A549 (cell line): Measurements from ENCODE around the gene SSC5D. TPM values are rescaled to one million over a fixed set of nuclear protein-coding genes. Genes with fewer than 3 reads are reported as not detected.

Experiments
- ATAC-seq, 2 experiments: fragments of 200-7000 bp in 1 of 2; fragments of >200 bp in 1 of 2; cut with Nextera tagmentation in 1 of 2; cut with Tn5 transposase in 1 of 2; 3 replicates each; pipeline versions ENCODE4 v1.8.0 to v1.9.1; 2018 to 2020; ENCODE audit warnings: mild to moderate bottlenecking in 1 of 2, moderate library complexity in 1 of 2
- CTCF ChIA-PET: fragments of 300-600 bp; sonication (Branson Sonifier 250); formaldehyde crosslinking; extraction: SDS; loops from one replicate; lab custom pipeline; 2021; ENCODE audit warnings: antibody characterized with exemption, inconsistent platforms; lab: Yijun Ruan, JAX
- POLR2A ChIA-PET: fragments of 350-600 bp; formaldehyde crosslinking; extraction: SDS; loops from one replicate; lab custom pipeline; 2021; ENCODE audit warnings: antibody characterized with exemption, inconsistent platforms; lab: Yijun Ruan, JAX
- DNase-seq, 2 experiments: peaks; one replicate each; pipeline versions ENCODE4 v3.0.0 to v3.0.0-alpha.2; 2011 to 2016; ENCODE audit warnings: low read depth in 1 of 2, low spot score in 1 of 2
- FAIRE-seq: peaks from 2 replicates; lab custom pipeline; 2011; peaks lifted over from hg19 to GRCh38; lab: Jason Lieb, UNC
- H3K27ac ChIP-seq, 2 experiments: fragments of >200 bp; sonication (Bioruptor Twin); formaldehyde crosslinking; 3 replicates each; pipeline ENCODE4 v1.5.1; 2016 to 2017
- H3K4me1 ChIP-seq: fragments of >200 bp; sonication (Bioruptor Twin); formaldehyde crosslinking; 3 replicates; pipeline ENCODE4 v1.6.1; 2016
- H3K4me2 ChIP-seq: fragments of >200 bp; sonication (Bioruptor Twin); formaldehyde crosslinking; 3 replicates; pipeline ENCODE4 v1.6.1; 2016
- H3K4me3 ChIP-seq: fragments of >200 bp; sonication (Bioruptor Twin); formaldehyde crosslinking; 3 replicates; pipeline ENCODE4 v1.5.1; 2016
- H3K9me3 ChIP-seq: fragments of >200 bp; sonication (Bioruptor Twin); formaldehyde crosslinking; 3 replicates; pipeline ENCODE4 v1.6.1; 2016
- CBX2 ChIP-seq: fragments of 200-600 bp; sonication (generic); IDR thresholded peaks from 2 replicates; pipeline ENCODE4 v1.6.1; 2016; ENCODE audit warnings: low read depth, mild to moderate bottlenecking, borderline replicate concordance
- EP300 ChIP-seq, 2 experiments: fragments of >200 bp; sonication (Bioruptor Twin); formaldehyde crosslinking; IDR thresholded peaks; 2 replicates in 1 of 2; 3 replicates in 1 of 2; pipeline ENCODE4 v1.6.1; 2016 to 2017
- FOXS1 ChIP-seq: fragments of 250-450 bp; sonication (Bioruptor Pico); IDR thresholded peaks from 2 replicates; pipeline ENCODE4 v1.5.0; 2020; ENCODE audit warnings: mild to moderate bottlenecking, moderate library complexity
- HEYL ChIP-seq: fragments of 250-450 bp; sonication (Bioruptor Pico); IDR thresholded peaks from 2 replicates; pipeline ENCODE4 v1.8.0; 2021; ENCODE audit warnings: mild to moderate bottlenecking, moderate library complexity
- JUN ChIP-seq, 2 experiments: fragments of >200 bp; sonication (Bioruptor Twin); formaldehyde crosslinking; IDR thresholded peaks; 2 replicates in 1 of 2; 3 replicates in 1 of 2; pipeline ENCODE4 v1.6.1; 2016 to 2017
- KDM1A ChIP-seq: fragments of 200-600 bp; sonication (generic); IDR thresholded peaks from 2 replicates; pipeline ENCODE4 v1.6.1; 2016; ENCODE audit warnings: low read depth, mild to moderate bottlenecking
- NFE2L2 ChIP-seq: fragments of 150-350 bp; conservative IDR thresholded peaks from 2 replicates; pipeline ENCODE4 v1.6.1; 2014; ENCODE audit warnings: low read length
- NR3C1 ChIP-seq: fragments of >200 bp; sonication (Bioruptor Twin); formaldehyde crosslinking; IDR thresholded peaks from 3 replicates; pipeline ENCODE4 v1.6.1; 2017
- PHF8 ChIP-seq: fragments of 200-600 bp; sonication (generic); IDR thresholded peaks from 2 replicates; pipeline ENCODE4 v1.6.1; 2016; ENCODE audit warnings: low read depth, mild to moderate bottlenecking, antibody characterized with exemption, moderate library complexity, borderline replicate concordance
- TFCP2L1 ChIP-seq: fragments of 250-450 bp; sonication (Bioruptor Pico); IDR thresholded peaks from 2 replicates; pipeline ENCODE4 v1.5.0; 2021; ENCODE audit warnings: mild to moderate bottlenecking
- TP53 ChIP-seq: fragments of 250-450 bp; sonication (Bioruptor Pico); IDR thresholded peaks from 2 replicates; pipeline ENCODE4 v1.5.0; 2021; ENCODE audit warnings: mild to moderate bottlenecking, moderate library complexity
- ZNF302 ChIP-seq: fragments of 250-450 bp; sonication (Bioruptor Pico); IDR thresholded peaks from 2 replicates; pipeline ENCODE4 v1.9.0; 2021; ENCODE audit warnings: inconsistent platforms, mild to moderate bottlenecking, moderate library complexity
- ZSCAN20 ChIP-seq: fragments of 250-450 bp; sonication (Bioruptor Pico); IDR thresholded peaks from 2 replicates; pipeline ENCODE4 v1.8.0; 2022; ENCODE audit warnings: mild to moderate bottlenecking, moderate library complexity
- WGBS: methylation state at CpG from one replicate; pipeline ENCODE4 v1.1.6; 2017; ENCODE audit errors: missing lambda C conversion rate; 5-methylcytosine and 5-hydroxymethylcytosine counted together
- polyA plus RNA-seq, 4 experiments: library from polyadenylated mRNA; depleted of rRNA in 3 of 4; stranded (reverse); fragments of >200 nt; fragmentation: RNase III in 1 of 4; extraction: RNeasy Plus Mini Kit Qiagen cat#74134 plus additional on column Dnase treatment in 1 of 4; gene quantifications; 2 replicates in 3 of 4; 3 replicates in 1 of 4; pipeline ENCODE4 v1.2.3, GENCODE V29; 2011 to 2017
- TF ChIP-seq, protein P1 (sequence below): fragments of 200-600 bp; sonication (generic); IDR thresholded peaks from 2 replicates; pipeline ENCODE4 v1.6.1; 2016; ENCODE audit warnings: antibody characterized with exemption, mild to moderate bottlenecking, moderate library complexity
- TF ChIP-seq, protein P2 (sequence below): fragments of 250-450 bp; sonication (Bioruptor Pico); IDR thresholded peaks from 2 replicates; pipeline ENCODE4 v1.5.0; 2020; ENCODE audit warnings: low read depth, mild to moderate bottlenecking, moderate library complexity

Gene SSC5D
- polyA plus RNA-seq, 2 of the 4 experiments (the other 2 are of a cell fraction): 0.22 to 1.5 TPM

DNA sequence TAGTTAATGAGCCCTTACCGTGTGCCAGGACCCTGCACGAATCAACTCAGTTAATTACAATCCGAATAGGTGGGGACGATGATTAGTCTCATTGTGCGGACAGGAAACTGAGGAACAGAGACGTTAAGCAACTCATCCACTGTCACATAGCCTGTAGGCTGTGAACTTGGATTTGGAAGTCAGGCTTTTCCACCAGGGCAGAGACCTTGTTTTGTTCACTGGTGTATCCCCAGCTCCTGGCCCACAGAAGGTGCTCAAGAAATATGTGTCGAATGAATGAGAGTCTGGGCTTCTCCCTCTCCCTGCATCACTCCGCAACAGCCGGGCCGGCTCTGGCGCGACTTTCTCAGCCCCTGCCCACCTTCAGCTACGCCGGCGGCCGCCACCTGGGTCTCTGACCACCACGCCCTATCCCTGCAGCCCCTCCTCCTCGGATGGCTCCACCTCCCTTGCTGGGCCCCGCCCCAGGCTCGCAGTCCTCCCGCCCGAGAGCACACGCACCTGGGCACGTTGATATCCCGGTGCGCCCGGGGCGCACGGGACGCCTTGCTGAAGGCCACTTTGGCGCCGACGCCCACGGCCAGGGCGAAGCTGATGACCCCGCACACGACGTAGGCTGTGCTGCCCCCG lies 46.4 kb upstream of the SSC5D start:
- Histone ChIP-seq H3K27ac (no peak overlapping the region), H3K4me1 (peaks cover 21% of the 10 kb centered on the region), H3K4me2 (peak overlapping the region; percentile 89), H3K4me3 (peak overlapping the region; percentile 35; the same call in 2 of the 3 replicates), H3K9me3 (no peaks in the 10 kb centered on the region)
- no peak for TF ChIP-seq NR3C1
- TF ChIP-seq TP53 (CRISPR knock-in tag): no peak
- TF ChIP-seq, protein P1, sequence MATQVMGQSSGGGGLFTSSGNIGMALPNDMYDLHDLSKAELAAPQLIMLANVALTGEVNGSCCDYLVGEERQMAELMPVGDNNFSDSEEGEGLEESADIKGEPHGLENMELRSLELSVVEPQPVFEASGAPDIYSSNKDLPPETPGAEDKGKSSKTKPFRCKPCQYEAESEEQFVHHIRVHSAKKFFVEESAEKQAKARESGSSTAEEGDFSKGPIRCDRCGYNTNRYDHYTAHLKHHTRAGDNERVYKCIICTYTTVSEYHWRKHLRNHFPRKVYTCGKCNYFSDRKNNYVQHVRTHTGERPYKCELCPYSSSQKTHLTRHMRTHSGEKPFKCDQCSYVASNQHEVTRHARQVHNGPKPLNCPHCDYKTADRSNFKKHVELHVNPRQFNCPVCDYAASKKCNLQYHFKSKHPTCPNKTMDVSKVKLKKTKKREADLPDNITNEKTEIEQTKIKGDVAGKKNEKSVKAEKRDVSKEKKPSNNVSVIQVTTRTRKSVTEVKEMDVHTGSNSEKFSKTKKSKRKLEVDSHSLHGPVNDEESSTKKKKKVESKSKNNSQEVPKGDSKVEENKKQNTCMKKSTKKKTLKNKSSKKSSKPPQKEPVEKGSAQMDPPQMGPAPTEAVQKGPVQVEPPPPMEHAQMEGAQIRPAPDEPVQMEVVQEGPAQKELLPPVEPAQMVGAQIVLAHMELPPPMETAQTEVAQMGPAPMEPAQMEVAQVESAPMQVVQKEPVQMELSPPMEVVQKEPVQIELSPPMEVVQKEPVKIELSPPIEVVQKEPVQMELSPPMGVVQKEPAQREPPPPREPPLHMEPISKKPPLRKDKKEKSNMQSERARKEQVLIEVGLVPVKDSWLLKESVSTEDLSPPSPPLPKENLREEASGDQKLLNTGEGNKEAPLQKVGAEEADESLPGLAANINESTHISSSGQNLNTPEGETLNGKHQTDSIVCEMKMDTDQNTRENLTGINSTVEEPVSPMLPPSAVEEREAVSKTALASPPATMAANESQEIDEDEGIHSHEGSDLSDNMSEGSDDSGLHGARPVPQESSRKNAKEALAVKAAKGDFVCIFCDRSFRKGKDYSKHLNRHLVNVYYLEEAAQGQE: no peak
- no peak for TF ChIP-seq PHF8
- no peak for TF ChIP-seq CBX2
- no peak for TF ChIP-seq NFE2L2
- TF ChIP-seq TFCP2L1 (CRISPR knock-in tag): no peak
- TF ChIP-seq, protein P2, sequence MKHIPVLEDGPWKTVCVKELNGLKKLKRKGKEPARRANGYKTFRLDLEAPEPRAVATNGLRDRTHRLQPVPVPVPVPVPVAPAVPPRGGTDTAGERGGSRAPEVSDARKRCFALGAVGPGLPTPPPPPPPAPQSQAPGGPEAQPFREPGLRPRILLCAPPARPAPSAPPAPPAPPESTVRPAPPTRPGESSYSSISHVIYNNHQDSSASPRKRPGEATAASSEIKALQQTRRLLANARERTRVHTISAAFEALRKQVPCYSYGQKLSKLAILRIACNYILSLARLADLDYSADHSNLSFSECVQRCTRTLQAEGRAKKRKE (CRISPR knock-in tag): no peak
- TF ChIP-seq KDM1A: no peak
- TF ChIP-seq JUN (IDR thresholded peaks at IDR 0.05): no peak
- no peak for TF ChIP-seq EP300 (IDR thresholded peaks at IDR 0.05)
- DNase-seq (no peak), FAIRE-seq (no peak), ATAC-seq (no peak)
- ChIA-PET POLR2A (interaction anchor here (0.6 to 1.2 kb wide), 3 partner anchors 34 to 35 kb away, joined by 3 to 6 read pairs (median 4); no protein-coding TSS in a partner anchor), CTCF (interaction anchor here (1.1 to 2.6 kb wide), 5 partner anchors 12 to 301 kb away, joined by 3 to 11 read pairs (median 4); no protein-coding TSS in a partner anchor)
- WGBS: 23% methylated on average over 32 of the region's 39 CpGs

DNA sequence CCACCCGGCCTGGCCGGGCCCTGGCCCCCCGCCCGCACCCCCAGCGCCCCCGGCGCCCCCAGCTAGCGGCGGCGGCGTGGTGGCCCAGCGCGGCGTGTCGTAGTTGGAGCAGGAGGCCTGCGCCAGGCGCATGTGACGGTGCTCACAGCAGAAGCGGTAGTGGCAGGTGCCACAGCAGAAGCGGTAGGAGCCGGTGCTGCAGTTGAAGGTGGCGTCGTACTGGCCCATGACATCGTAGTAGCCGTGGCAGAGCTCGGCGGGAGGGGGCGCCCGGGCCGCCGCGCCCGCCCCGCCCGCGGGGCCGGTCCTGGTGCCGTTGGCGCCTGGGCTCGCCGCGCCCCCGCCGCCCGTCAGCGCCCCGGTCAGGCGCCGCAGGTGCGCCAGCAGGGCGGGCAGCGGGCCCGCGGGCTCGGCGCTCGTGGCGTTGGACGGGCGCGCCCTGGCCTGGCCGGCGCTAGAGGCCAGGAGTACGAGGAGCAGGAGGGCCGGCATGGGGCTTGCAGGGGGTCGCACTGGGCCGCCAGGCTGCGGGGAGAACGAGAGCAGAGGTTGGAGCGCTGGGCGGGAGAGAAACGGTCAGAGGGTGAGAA lies 45.8 kb upstream of the SSC5D start:
- no peak for TF ChIP-seq ZNF302 (CRISPR knock-in tag)
- TF ChIP-seq HEYL (CRISPR knock-in tag): no peak
- TF ChIP-seq, protein P1: no peak
- no peak for TF ChIP-seq FOXS1 (CRISPR knock-in tag)
- TF ChIP-seq ZSCAN20 (CRISPR knock-in tag): no peak
- TF ChIP-seq NFE2L2: no peak
- POLR2A ChIA-PET: interaction anchor here (0.6 to 1.2 kb wide), 3 partner anchors 34 to 35 kb away, joined by 3 to 6 read pairs (median 4); no protein-coding TSS in a partner anchor
- DNase-seq (no peak), FAIRE-seq (no peak), ATAC-seq (peak in 1 of 2 experiments; percentile 25; a peak in 1 of 6 replicates)
- Histone ChIP-seq H3K9me3 (no peaks in the 10 kb centered on the region), H3K27ac (no peak overlapping the region), H3K4me1 (peaks cover 20% of the 10 kb centered on the region), H3K4me3 (peak overlapping the region; percentile 35; the same call in 2 of the 3 replicates), H3K4me2 (peak overlapping the region; percentile 89)
- CTCF ChIA-PET: interaction anchor here (1.0 to 2.6 kb wide), 7 partner anchors 11 to 301 kb away, joined by 3 to 11 read pairs (median 4); partner anchors contain the start of gene KMT5C
- WGBS: 2% methylated on average over 10 of the region's 72 CpGs
